H9 (cell line): ENCODE measurements around the gene MTG1. TPM values are rescaled to one million over a fixed set of nuclear protein-coding genes. Genes with fewer than 3 reads are reported as not detected.
A peak's percentile ranks its signal among the peaks of the same experiment; 100 is the strongest.

Experiments
- DNase-seq: peaks from one replicate; pipeline ENCODE4 v3.0.0-alpha.2; 2017
- H2AFZ ChIP-seq: one replicate; pipeline ENCODE4 v1.6.1; 2013; ENCODE audit warnings: mild to moderate bottlenecking, low read length, control low read depth, moderate library complexity
- H2AK5ac ChIP-seq: 2 replicates; pipeline ENCODE4 v1.6.1; 2013; ENCODE audit warnings: low read length, control low read depth, mixed read lengths; ENCODE audit not compliant: insufficient read length
- H2BK120ac ChIP-seq: one replicate; pipeline ENCODE4 v1.6.1; 2013; ENCODE audit warnings: low read depth, mild to moderate bottlenecking, low read length, control low read depth, inconsistent platforms; ENCODE audit not compliant: poor library complexity, severe bottlenecking
- H2BK12ac ChIP-seq: 2 replicates; pipeline ENCODE4 v1.6.1; 2013; ENCODE audit warnings: low read length, control low read depth, mixed read lengths, low read depth; ENCODE audit not compliant: insufficient read length
- H2BK15ac ChIP-seq: 2 replicates; pipeline ENCODE4 v1.6.1; 2013; ENCODE audit warnings: low read depth, low read length, control low read depth
- H2BK20ac ChIP-seq: one replicate; pipeline ENCODE4 v1.6.1; 2013; ENCODE audit warnings: low read depth, mild to moderate bottlenecking, low read length, control low read depth, inconsistent platforms; ENCODE audit not compliant: poor library complexity, severe bottlenecking
- H2BK5ac ChIP-seq: 2 replicates; pipeline ENCODE4 v1.6.1; 2013; ENCODE audit warnings: low read length, control low read depth, mixed read lengths; ENCODE audit not compliant: insufficient read length
- H3K14ac ChIP-seq: 2 replicates; pipeline ENCODE4 v1.6.1; 2013; ENCODE audit warnings: low read length, control low read depth; ENCODE audit not compliant: insufficient read depth
- H3K18ac ChIP-seq: 2 replicates; pipeline ENCODE4 v1.6.1; 2013; ENCODE audit warnings: low read depth, mild to moderate bottlenecking, mixed read lengths, low read length, control low read depth; ENCODE audit not compliant: insufficient read length
- H3K23ac ChIP-seq: 2 replicates; pipeline ENCODE4 v1.6.1; 2013; ENCODE audit warnings: low read length, control low read depth, mixed read lengths, low read depth; ENCODE audit not compliant: insufficient read length
- H3K23me2 ChIP-seq: 2 replicates; pipeline ENCODE4 v1.6.1; 2013; ENCODE audit warnings: low read depth, mild to moderate bottlenecking, mixed read lengths, low read length, control low read depth; ENCODE audit not compliant: insufficient read length, poor library complexity, severe bottlenecking
- H3K27ac ChIP-seq: 2 replicates; pipeline ENCODE4 v1.5.1; 2013; ENCODE audit warnings: low read length, control low read depth, mixed read lengths, low read depth; ENCODE audit not compliant: insufficient read length
- H3K27me3 ChIP-seq: 2 replicates; pipeline ENCODE4 v1.6.1; 2013; ENCODE audit warnings: low read length, control low read depth, inconsistent platforms; ENCODE audit not compliant: insufficient read depth
- H3K4ac ChIP-seq: 2 replicates; pipeline ENCODE4 v1.6.1; 2013; ENCODE audit warnings: low read depth, mild to moderate bottlenecking, control low read depth, inconsistent platforms, low read length, moderate library complexity
- H3K4me1 ChIP-seq: 2 replicates; pipeline ENCODE4 v1.6.1; 2013; ENCODE audit warnings: low read length, control low read depth, inconsistent platforms; ENCODE audit not compliant: insufficient read depth
- H3K4me2 ChIP-seq: 2 replicates; pipeline ENCODE4 v1.6.1; 2013; ENCODE audit warnings: low read length, control low read depth, mixed read lengths; ENCODE audit not compliant: insufficient read length, insufficient read depth
- H3K56ac ChIP-seq: 2 replicates; pipeline ENCODE4 v1.6.1; 2013; ENCODE audit warnings: low read depth, mild to moderate bottlenecking, mixed read lengths, low read length, control low read depth; ENCODE audit not compliant: insufficient read length
- H3K79me1 ChIP-seq: 2 replicates; pipeline ENCODE4 v1.6.1; 2013; ENCODE audit warnings: low read depth, mild to moderate bottlenecking, moderate library complexity, low read length, control low read depth, inconsistent platforms; ENCODE audit not compliant: insufficient read depth, poor library complexity, severe bottlenecking
- H3K79me2 ChIP-seq: 2 replicates; pipeline ENCODE4 v1.6.1; 2013; ENCODE audit warnings: low read length, control low read depth, inconsistent platforms; ENCODE audit not compliant: insufficient read depth
- H3K9ac ChIP-seq: 2 replicates; pipeline ENCODE4 v1.6.1; 2013; ENCODE audit warnings: low read length, control low read depth, mixed read lengths; ENCODE audit not compliant: insufficient read length; ENCODE audit errors: extremely low read depth
- H3K9me3 ChIP-seq: one replicate; pipeline ENCODE4 v1.6.1; 2013; ENCODE audit warnings: low read depth, low read length, inconsistent platforms; ENCODE audit not compliant: control insufficient read depth
- H3T11ph ChIP-seq: one replicate; pipeline ENCODE4 v1.6.1; 2013; ENCODE audit warnings: mild to moderate bottlenecking, low read length, control low read depth, inconsistent platforms
- H4K20me1 ChIP-seq: one replicate; pipeline ENCODE4 v1.6.1; 2013; ENCODE audit not compliant: control insufficient read depth, insufficient read length, insufficient read depth
- H4K5ac ChIP-seq: 2 replicates; pipeline ENCODE4 v1.6.1; 2013; ENCODE audit warnings: low read depth, mild to moderate bottlenecking, mixed read lengths, low read length, control low read depth; ENCODE audit not compliant: insufficient read length
- H4K8ac ChIP-seq: replicated peaks from 2 replicates; pipeline ENCODE4 v1.6.1; 2013; ENCODE audit warnings: low read length, control low read depth, mixed read lengths, low read depth; ENCODE audit not compliant: insufficient read length
- H4K91ac ChIP-seq: 2 replicates; pipeline ENCODE4 v1.6.1; 2013; ENCODE audit warnings: low read depth, mild to moderate bottlenecking, moderate library complexity, mixed read lengths, low read length, control low read depth; ENCODE audit not compliant: insufficient read length
- H3K27ac Mint-ChIP-seq, 3 experiments: 2 replicates in 2 of 3; 3 replicates in 1 of 3; pipeline ENCODE4 v1.8.0; 2020 to 2021; ENCODE audit warnings: mixed read lengths in 3 of 3, mild to moderate bottlenecking in 1 of 3, moderate library complexity in 1 of 3
- H3K27me3 Mint-ChIP-seq: 2 replicates; pipeline ENCODE4 v1.8.0; 2021; ENCODE audit warnings: low read depth, mild to moderate bottlenecking, moderate library complexity, mixed read lengths
- H3K36me3 Mint-ChIP-seq, 3 experiments: 2 replicates in 2 of 3; 3 replicates in 1 of 3; pipeline ENCODE4 v1.8.0; 2020 to 2021; ENCODE audit warnings: low read depth in 3 of 3, mixed read lengths in 3 of 3; ENCODE audit not compliant: insufficient read depth in 1 of 3
- H3K4me1 Mint-ChIP-seq, 2 experiments: 2 replicates each; pipeline ENCODE4 v1.8.0; 2020; ENCODE audit warnings: mixed read lengths in 2 of 2
- H3K4me3 Mint-ChIP-seq, 2 experiments: 2 replicates in 1 of 2; 3 replicates in 1 of 2; pipeline ENCODE4 v1.8.0; 2020 to 2021; ENCODE audit warnings: mild to moderate bottlenecking in 2 of 2, mixed read lengths in 2 of 2, moderate library complexity in 1 of 2
- H3K9me3 Mint-ChIP-seq, 2 experiments: 2 replicates in 1 of 2; 3 replicates in 1 of 2; pipeline ENCODE4 v1.8.0; 2020; ENCODE audit warnings: mild to moderate bottlenecking in 2 of 2, mixed read lengths in 2 of 2, moderate library complexity in 1 of 2
- CTCF ChIP-seq: fragments of 200-600 bp; sonication (generic); conservative IDR thresholded peaks from 3 replicates; pipeline ENCODE4 v1.8.0; 2021; ENCODE audit warnings: antibody characterized with exemption, mild to moderate bottlenecking
- WGBS: extraction: QIAGEN DNeasy Blood & Tissue Kit; methylation state at CpG from one replicate; pipeline ENCODE4 v1.1.7; 2013; ENCODE audit warnings: missing lambda C conversion rate, low lambda C conversion rate, mixed read lengths; ENCODE audit not compliant: insufficient read length; ENCODE audit errors: extremely low coverage; 5-methylcytosine and 5-hydroxymethylcytosine counted together
- total RNA-seq: library from RNA; stranded (reverse); gene quantifications from 2 replicates; pipeline ENCODE4 v1.2.1, GENCODE V29; 2021

Gene MTG1
- total RNA-seq, 1 experiment from 2014 or later: 65.3 TPM

- Histone ChIP-seq H2BK5ac (no peak overlapping the region), H3K23ac (no peak overlapping the region), H3K4me1 (no peaks in the 10 kb centered on the region), H3K27me3 (no peaks in the 10 kb centered on the region), H3K27ac (no peak overlapping the region), H4K5ac (no peak overlapping the region), H3T11ph (no peak overlapping the region), H3K9me3 (peaks cover 76% of the 10 kb centered on the region), H3K23me2 (no peaks in the 10 kb centered on the region), H2AFZ (no peak overlapping the region), H3K4ac (no peak overlapping the region), H4K8ac (no peak overlapping the region), H2AK5ac (no peak overlapping the region), H3K14ac (no peak overlapping the region), H2BK15ac (no peak overlapping the region), H2BK20ac (no peak overlapping the region), H3K9ac (no peak overlapping the region), H3K4me2 (no peak overlapping the region), H3K56ac (no peak overlapping the region), H3K79me1 (no peaks in the 10 kb centered on the region), H3K79me2 (no peaks in the 10 kb centered on the region), H3K18ac (no peak overlapping the region), H2BK12ac (no peak overlapping the region), H2BK120ac (no peak overlapping the region), H4K91ac (no peak overlapping the region), H4K20me1 (no peaks in the 10 kb centered on the region)
- no peak for DNase-seq
- no peak overlapping the region for H3K27ac Mint-ChIP-seq
- WGBS: no CpG with 5 or more reads among the region's 12 CpGs
- peak overlapping the region in 1 of 2 experiments; percentile 32; a peak in 2 of 5 replicates for H3K4me3 Mint-ChIP-seq
- no peaks in the 10 kb centered on the region for H3K4me1 Mint-ChIP-seq
- H3K27me3 Mint-ChIP-seq: peaks cover 6% of the 10 kb centered on the region
- H3K9me3 Mint-ChIP-seq: peaks cover 81 to 91% of the 10 kb centered on the region in 2 experiments
- TF ChIP-seq CTCF: no peak
- H3K36me3 Mint-ChIP-seq: peaks cover 14 to 42% (median 22%) of the 10 kb centered on the region in 3 experiments
Measured at GRCh38 chr10:133444342-133445267, 50.6 kb downstream of the MTG1 start.
